Cardiac muscle cell (in vitro differentiated cells and primary cell): Measurements from ENCODE around the gene RNF2. TPM values are rescaled to one million over a fixed set of nuclear protein-coding genes. Genes with fewer than 3 reads are reported as not detected.

Experiments
- DNase-seq, 2 donors: peaks; one replicate each; pipeline versions ENCODE4 v3.0.0 to v3.0.0-alpha.2; 2010 to 2017; ENCODE audit warnings: low read depth in 1 of 2, low spot score in 1 of 2
- H3K27ac ChIP-seq: fragments of 200-600 bp; sonication (generic); 2 replicates; pipeline ENCODE4 v1.5.1; 2016
- H3K27me3 ChIP-seq: fragments of 200-600 bp; sonication (generic); 2 replicates; pipeline ENCODE4 v1.6.0; 2016; ENCODE audit warnings: control low read depth
- H3K36me3 ChIP-seq: fragments of 200-600 bp; sonication (generic); 2 replicates; pipeline ENCODE4 v1.5.1; 2016; ENCODE audit warnings: control low read depth
- H3K4me1 ChIP-seq: fragments of 200-600 bp; sonication (generic); 2 replicates; pipeline ENCODE4 v1.8.1; 2017; ENCODE audit warnings: low read depth, mild to moderate bottlenecking, mixed run types
- H3K4me3 ChIP-seq: fragments of 200-600 bp; sonication (generic); 2 replicates; pipeline ENCODE4 v1.5.1; 2016; ENCODE audit warnings: mild to moderate bottlenecking
- H3K9me3 ChIP-seq: fragments of 200-600 bp; sonication (generic); 2 replicates; pipeline ENCODE4 v1.5.1; 2017; ENCODE audit warnings: low read depth, mild to moderate bottlenecking, control low read depth
- CTCF ChIP-seq: IDR thresholded peaks from 2 replicates; pipeline ENCODE4 v1.5.1; 2012; ENCODE audit warnings: low read depth, mild to moderate bottlenecking, low read length
- polyA plus RNA-seq: library from polyadenylated mRNA; unstranded; fragments of >200 nt; fragmentation: Nextera tagmentation; extraction: Ambion mirVana; gene quantifications from 2 replicates; pipeline ENCODE4 v1.2.1, GENCODE V29; 2016
- total RNA-seq: library from RNA; depleted of rRNA; stranded (reverse); fragments of >200 nt; gene quantifications from 2 replicates; pipeline ENCODE4 v1.2.3, GENCODE V29; 2016

Gene RNF2
- total and polyA plus RNA-seq, 2 experiments from 2014 or later, result 20.0 to 27.4 TPM

GRCh38 chr1:185068341-185068740 is 23.0 kb downstream of the RNF2 start:
- TF ChIP-seq CTCF, result no peak
- Histone ChIP-seq H3K27me3 (no peaks in the 10 kb centered on the region), H3K4me3 (no peak overlapping the region), H3K36me3 (no peaks in the 10 kb centered on the region), H3K4me1 (no peaks in the 10 kb centered on the region), H3K27ac (no peak overlapping the region), H3K9me3 (no peaks in the 10 kb centered on the region)
- no peak for DNase-seq

GRCh38 chr1:185069202-185069772 is 23.9 kb downstream of the RNF2 start:
- no peak for TF ChIP-seq CTCF
- Histone ChIP-seq H3K4me3 (no peak overlapping the region), H3K4me1 (no peaks in the 10 kb centered on the region)

GRCh38 chr1:185070051-185070450 is 24.7 kb downstream of the RNF2 start:
- no peak for DNase-seq
- Histone ChIP-seq H3K36me3 (no peaks in the 10 kb centered on the region), H3K27ac (no peak overlapping the region), H3K4me3 (no peak overlapping the region), H3K4me1 (no peaks in the 10 kb centered on the region), H3K9me3 (no peaks in the 10 kb centered on the region), H3K27me3 (no peaks in the 10 kb centered on the region)
- no peak for TF ChIP-seq CTCF

More at GRCh38 chr1:185069202-185069772, 23.9 kb downstream of the RNF2 start:
- no peak overlapping the region for H3K27ac ChIP-seq
- DNase-seq, result peak in 1 of 2 donors; percentile 48
- H3K36me3 ChIP-seq, result no peaks in the 10 kb centered on the region
- no peaks in the 10 kb centered on the region for H3K27me3 ChIP-seq
- H3K9me3 ChIP-seq, result no peaks in the 10 kb centered on the region

- no peak overlapping the region for H3K27ac ChIP-seq
- no peaks in the 10 kb centered on the region for H3K27me3 ChIP-seq
- TF ChIP-seq CTCF, result no peak
- H3K9me3 ChIP-seq, result no peaks in the 10 kb centered on the region
- no peaks in the 10 kb centered on the region for H3K36me3 ChIP-seq
- H3K4me3 ChIP-seq, result no peak overlapping the region
- no peaks in the 10 kb centered on the region for H3K4me1 ChIP-seq
- DNase-seq, result peak in 1 of 2 donors; percentile 19
Measured at GRCh38 chr1:185073725-185074124, 28.4 kb downstream of the RNF2 start.

GRCh38 chr1:185074307-185074706 is 28.9 kb downstream of the RNF2 start:
- DNase-seq, result peak in 1 of 2 donors; percentile 18
- no peaks in the 10 kb centered on the region for H3K9me3 ChIP-seq
- no peak overlapping the region for H3K4me3 ChIP-seq
- no peaks in the 10 kb centered on the region for H3K36me3 ChIP-seq
- H3K27me3 ChIP-seq, result no peaks in the 10 kb centered on the region
- no peak overlapping the region for H3K27ac ChIP-seq
- H3K4me1 ChIP-seq, result no peaks in the 10 kb centered on the region
- TF ChIP-seq CTCF, result no peak

- H3K36me3 ChIP-seq, result no peaks in the 10 kb centered on the region
- no peaks in the 10 kb centered on the region for H3K27me3 ChIP-seq
- no peak overlapping the region for H3K4me3 ChIP-seq
- H3K4me1 ChIP-seq, result no peaks in the 10 kb centered on the region
- no peak for TF ChIP-seq CTCF
- H3K9me3 ChIP-seq, result no peaks in the 10 kb centered on the region
- DNase-seq, result no peak
- no peak overlapping the region for H3K27ac ChIP-seq
Measured at GRCh38 chr1:185075476-185075875, 30.1 kb downstream of the RNF2 start.
